ENCODE measurements around the gene FBXO31. TPM values are rescaled to one million over a fixed set of nuclear protein-coding genes. Genes with fewer than 3 reads are reported as not detected.

FBXO31 gene
- total and polyA plus RNA-seq, 2 donors (not counting 1 experiment from before 2014, with no cell fraction given): 17.8 to 32.9 TPM

GRCh38 chr16:87431926-87432325 lies 48.4 kb upstream of the FBXO31 start:
- no peak overlapping the region for H3K4me3 Mint-ChIP-seq
- Histone ChIP-seq H3K4me2 (replicated peaks; ENCODE audit: low read depth, low read length, poor library complexity, severe bottlenecking) (no peak overlapping the region), H4K20me1 (ENCODE audit: control insufficient read depth, insufficient read depth, low read length, poor library complexity, severe bottlenecking) (no peaks in the 10 kb centered on the region), H3K9me3 (ENCODE audit: control extremely low read depth in 1 of 3, control insufficient read depth in 2 of 3, insufficient read depth in 1 of 3, low read length in 2 of 3) (no peaks in the 10 kb centered on the region), H3K4me1 (ENCODE audit: control insufficient read depth in 2 of 2, insufficient read depth in 2 of 2, low read length in 2 of 2) (peaks cover 3% of the 10 kb centered on the region in 2 donors), H2AFZ (ENCODE audit: insufficient read depth, low read depth, low read length, poor library complexity, severe bottlenecking) (no peak overlapping the region), H3K27ac (ENCODE audit: low read length in 2 of 2) (no peak overlapping the region), H3K36me3 (replicated peaks in 1 of 2; ENCODE audit: control extremely low read depth in 1 of 2, control insufficient read depth in 1 of 2, extremely low read depth in 1 of 2, insufficient read depth in 2 of 2, low read length in 1 of 2) (no peaks in the 10 kb centered on the region), H3K4me3 (ENCODE audit: control extremely low read depth in 1 of 5, extremely low read depth in 1 of 5, insufficient read depth in 1 of 5, low read depth in 2 of 5, low read length in 4 of 5) (no peak overlapping the region), H3K27me3 (replicated peaks in 1 of 4; ENCODE audit: control extremely low read depth in 1 of 4, control insufficient read depth in 3 of 4, insufficient read depth in 4 of 4, low read length in 3 of 4) (no peaks in the 10 kb centered on the region), H3K9ac (ENCODE audit: low read length) (no peak overlapping the region), H3K79me2 (ENCODE audit: control insufficient read depth, insufficient read depth, low read length) (no peaks in the 10 kb centered on the region)
- CTCF ChIA-PET: interaction anchor here (0.9 kb wide), 1 partner anchor 204 kb away, joined by 3 read pairs; no protein-coding TSS in a partner anchor
- 100% methylated on average over 5 of the region's 7 CpGs for WGBS (ENCODE audit: insufficient coverage)
- DNase-seq: no peak
- ATAC-seq (ENCODE audit: low read depth): no peak
- POLR2A ChIA-PET: no interaction called here
- H3K27ac Mint-ChIP-seq: no peak overlapping the region
- no peaks in the 10 kb centered on the region for H3K9me3 Mint-ChIP-seq (ENCODE audit: insufficient read depth)
- no peaks in the 10 kb centered on the region for H3K4me1 Mint-ChIP-seq
- TF ChIP-seq CTCF (IDR thresholded peaks at IDR 0.05) (no peak), EZH2 (IDR thresholded peaks at IDR 0.05; ENCODE audit: borderline replicate concordance, insufficient read depth, low read depth, low read length, poor library complexity, severe bottlenecking) (no peak)
- intact Hi-C loops (cut with micrococcal nuclease): no loop called here
- peaks cover 3% of the 10 kb centered on the region for H3K27me3 Mint-ChIP-seq

GRCh38 chr16:87426423-87427215 lies 43.0 kb upstream of the FBXO31 start:
- Histone ChIP-seq H3K4me2 (replicated peaks; ENCODE audit: low read depth, low read length, poor library complexity, severe bottlenecking) (no peak overlapping the region), H3K4me1 (ENCODE audit: control insufficient read depth in 2 of 2, insufficient read depth in 2 of 2, low read length in 2 of 2) (no peaks in the 10 kb centered on the region), H3K27me3 (replicated peaks in 1 of 4; ENCODE audit: control extremely low read depth in 1 of 4, control insufficient read depth in 3 of 4, insufficient read depth in 4 of 4, low read length in 3 of 4) (no peaks in the 10 kb centered on the region), H3K9ac (ENCODE audit: low read length) (no peak overlapping the region), H4K20me1 (ENCODE audit: control insufficient read depth, insufficient read depth, low read length, poor library complexity, severe bottlenecking) (no peaks in the 10 kb centered on the region), H3K27ac (ENCODE audit: low read length in 2 of 2) (no peak overlapping the region), H3K36me3 (replicated peaks in 1 of 2; ENCODE audit: control extremely low read depth in 1 of 2, control insufficient read depth in 1 of 2, extremely low read depth in 1 of 2, insufficient read depth in 2 of 2, low read length in 1 of 2) (no peaks in the 10 kb centered on the region), H2AFZ (ENCODE audit: insufficient read depth, low read depth, low read length, poor library complexity, severe bottlenecking) (no peak overlapping the region), H3K79me2 (ENCODE audit: control insufficient read depth, insufficient read depth, low read length) (no peaks in the 10 kb centered on the region), H3K4me3 (ENCODE audit: control extremely low read depth in 1 of 5, extremely low read depth in 1 of 5, insufficient read depth in 1 of 5, low read depth in 2 of 5, low read length in 4 of 5) (no peak overlapping the region), H3K9me3 (ENCODE audit: control extremely low read depth in 1 of 3, control insufficient read depth in 2 of 3, insufficient read depth in 1 of 3, low read length in 2 of 3) (no peaks in the 10 kb centered on the region)
- ChIA-PET POLR2A (no interaction called here), CTCF (no interaction called here)
- H3K27me3 Mint-ChIP-seq: no peaks in the 10 kb centered on the region
- intact Hi-C loops (cut with micrococcal nuclease): no loop called here
- H3K4me1 Mint-ChIP-seq: no peaks in the 10 kb centered on the region
- 92% methylated on average over 9 of the region's 18 CpGs for WGBS (ENCODE audit: insufficient coverage)
- no peak for DNase-seq
- H3K27ac Mint-ChIP-seq: no peak overlapping the region
- no peak for TF ChIP-seq CTCF (IDR thresholded peaks at IDR 0.05)
- no peak for TF ChIP-seq EZH2 (IDR thresholded peaks at IDR 0.05; ENCODE audit: borderline replicate concordance, insufficient read depth, low read depth, low read length, poor library complexity, severe bottlenecking)
- H3K9me3 Mint-ChIP-seq (ENCODE audit: insufficient read depth): no peaks in the 10 kb centered on the region
- no peak for ATAC-seq (ENCODE audit: low read depth)
- H3K4me3 Mint-ChIP-seq: no peak overlapping the region
